Measurements from ENCODE around the gene SSTR4. TPM values are rescaled to one million over a fixed set of nuclear protein-coding genes. Genes with fewer than 3 reads are reported as not detected.

Gene SSTR4
- total and polyA plus RNA-seq, 2 donors (not counting 1 experiment from before 2014, with no cell fraction given): not detected

DNA sequence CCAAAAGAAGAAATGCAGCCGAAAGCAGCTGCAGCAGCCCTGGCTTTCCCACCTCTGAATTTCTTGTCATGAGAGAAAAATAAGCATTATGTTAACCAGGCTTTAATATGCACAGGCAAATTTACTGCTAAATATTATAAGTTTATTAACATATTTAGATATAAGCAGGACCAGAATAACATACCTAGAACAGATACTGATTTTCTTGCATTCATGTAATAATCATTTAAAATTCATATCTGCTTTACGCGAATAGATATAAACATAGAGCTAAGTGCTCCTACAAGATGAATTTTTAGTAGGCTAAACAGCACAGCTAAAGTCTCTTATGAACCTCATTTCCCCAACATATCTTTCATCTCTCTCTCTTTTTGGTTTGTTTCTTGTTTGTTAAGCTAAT, 36.3 kb downstream of the SSTR4 start:
- Histone ChIP-seq H3K79me2 (ENCODE audit: control insufficient read depth, insufficient read depth, low read length) (no peaks in the 10 kb centered on the region), H3K4me3 (replicated peaks in 1 of 4; ENCODE audit: control extremely low read depth in 1 of 4, insufficient read depth in 1 of 4, low read depth in 3 of 4, low read length in 4 of 4) (no peak overlapping the region), H3K9me3 (ENCODE audit: control insufficient read depth, insufficient read depth, low read depth, low read length) (no peaks in the 10 kb centered on the region), H3K27ac (ENCODE audit: insufficient read depth, low read length) (no peak overlapping the region), H3K4me2 (ENCODE audit: extremely low read depth, insufficient read depth, low read length) (no peak overlapping the region), H4K20me1 (ENCODE audit: control insufficient read depth, extremely low read depth, insufficient read depth, low read length) (no peaks in the 10 kb centered on the region), H3K9ac (ENCODE audit: insufficient read depth, low read length) (no peak overlapping the region), H3K27me3 (ENCODE audit: control insufficient read depth, insufficient read depth, low read length) (no peaks in the 10 kb centered on the region), H3K36me3 (ENCODE audit: control insufficient read depth, insufficient read depth, low read length) (no peaks in the 10 kb centered on the region), H2AFZ (ENCODE audit: low read length) (no peak overlapping the region), H3K4me1 (ENCODE audit: control insufficient read depth, extremely low read depth, insufficient read depth, low read length) (no peaks in the 10 kb centered on the region)
- TF ChIP-seq, protein P1, sequence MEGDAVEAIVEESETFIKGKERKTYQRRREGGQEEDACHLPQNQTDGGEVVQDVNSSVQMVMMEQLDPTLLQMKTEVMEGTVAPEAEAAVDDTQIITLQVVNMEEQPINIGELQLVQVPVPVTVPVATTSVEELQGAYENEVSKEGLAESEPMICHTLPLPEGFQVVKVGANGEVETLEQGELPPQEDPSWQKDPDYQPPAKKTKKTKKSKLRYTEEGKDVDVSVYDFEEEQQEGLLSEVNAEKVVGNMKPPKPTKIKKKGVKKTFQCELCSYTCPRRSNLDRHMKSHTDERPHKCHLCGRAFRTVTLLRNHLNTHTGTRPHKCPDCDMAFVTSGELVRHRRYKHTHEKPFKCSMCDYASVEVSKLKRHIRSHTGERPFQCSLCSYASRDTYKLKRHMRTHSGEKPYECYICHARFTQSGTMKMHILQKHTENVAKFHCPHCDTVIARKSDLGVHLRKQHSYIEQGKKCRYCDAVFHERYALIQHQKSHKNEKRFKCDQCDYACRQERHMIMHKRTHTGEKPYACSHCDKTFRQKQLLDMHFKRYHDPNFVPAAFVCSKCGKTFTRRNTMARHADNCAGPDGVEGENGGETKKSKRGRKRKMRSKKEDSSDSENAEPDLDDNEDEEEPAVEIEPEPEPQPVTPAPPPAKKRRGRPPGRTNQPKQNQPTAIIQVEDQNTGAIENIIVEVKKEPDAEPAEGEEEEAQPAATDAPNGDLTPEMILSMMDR (conservative IDR thresholded peaks at IDR 0.05 in 1 of 2, IDR thresholded peaks at IDR 0.05 in 1 of 2; ENCODE audit: low read depth in 1 of 2, low read length in 2 of 2): no peak
- no peak for TF ChIP-seq EZH2 (IDR thresholded peaks at IDR 0.05; ENCODE audit: low read length, missing control alignments)
- no peak for DNase-seq (ENCODE audit: low read depth in 2 of 2)

DNA sequence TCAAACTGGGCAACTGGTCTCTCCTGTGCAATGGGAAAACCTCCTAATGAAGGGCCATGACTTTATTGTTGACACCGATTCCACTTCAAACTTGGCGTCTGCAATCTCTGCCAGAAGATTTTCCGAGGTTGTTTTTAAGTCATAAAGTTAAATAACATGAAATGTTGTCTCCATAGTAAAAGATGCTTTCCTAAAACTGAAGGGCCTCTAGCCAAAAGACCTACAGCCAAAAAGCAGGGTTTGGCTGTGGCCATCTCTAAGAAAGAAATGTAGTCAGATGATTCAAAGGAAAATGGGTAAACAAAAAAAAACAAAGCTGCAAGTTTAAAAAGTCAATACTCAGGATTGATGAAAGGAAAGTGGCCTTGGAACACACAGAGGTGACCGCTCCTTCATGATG, 36.9 kb downstream of the SSTR4 start:
- no peak for DNase-seq (ENCODE audit: low read depth in 2 of 2)
- Histone ChIP-seq H3K27ac (ENCODE audit: insufficient read depth, low read length) (no peak overlapping the region), H3K9me3 (ENCODE audit: control insufficient read depth, insufficient read depth, low read depth, low read length) (no peaks in the 10 kb centered on the region), H3K4me3 (replicated peaks in 1 of 4; ENCODE audit: control extremely low read depth in 1 of 4, insufficient read depth in 1 of 4, low read depth in 3 of 4, low read length in 4 of 4) (no peak overlapping the region), H3K4me2 (ENCODE audit: extremely low read depth, insufficient read depth, low read length) (no peak overlapping the region), H3K27me3 (ENCODE audit: control insufficient read depth, insufficient read depth, low read length) (no peaks in the 10 kb centered on the region), H3K79me2 (ENCODE audit: control insufficient read depth, insufficient read depth, low read length) (no peaks in the 10 kb centered on the region), H3K4me1 (ENCODE audit: control insufficient read depth, extremely low read depth, insufficient read depth, low read length) (no peaks in the 10 kb centered on the region), H3K9ac (ENCODE audit: insufficient read depth, low read length) (no peak overlapping the region), H4K20me1 (ENCODE audit: control insufficient read depth, extremely low read depth, insufficient read depth, low read length) (no peaks in the 10 kb centered on the region), H3K36me3 (ENCODE audit: control insufficient read depth, insufficient read depth, low read length) (no peaks in the 10 kb centered on the region), H2AFZ (ENCODE audit: low read length) (no peak overlapping the region)
- no peak for TF ChIP-seq EZH2 (IDR thresholded peaks at IDR 0.05; ENCODE audit: low read length, missing control alignments)
- TF ChIP-seq, protein P1 (conservative IDR thresholded peaks at IDR 0.05 in 1 of 2, IDR thresholded peaks at IDR 0.05 in 1 of 2; ENCODE audit: low read depth in 1 of 2, low read length in 2 of 2): no peak

DNA sequence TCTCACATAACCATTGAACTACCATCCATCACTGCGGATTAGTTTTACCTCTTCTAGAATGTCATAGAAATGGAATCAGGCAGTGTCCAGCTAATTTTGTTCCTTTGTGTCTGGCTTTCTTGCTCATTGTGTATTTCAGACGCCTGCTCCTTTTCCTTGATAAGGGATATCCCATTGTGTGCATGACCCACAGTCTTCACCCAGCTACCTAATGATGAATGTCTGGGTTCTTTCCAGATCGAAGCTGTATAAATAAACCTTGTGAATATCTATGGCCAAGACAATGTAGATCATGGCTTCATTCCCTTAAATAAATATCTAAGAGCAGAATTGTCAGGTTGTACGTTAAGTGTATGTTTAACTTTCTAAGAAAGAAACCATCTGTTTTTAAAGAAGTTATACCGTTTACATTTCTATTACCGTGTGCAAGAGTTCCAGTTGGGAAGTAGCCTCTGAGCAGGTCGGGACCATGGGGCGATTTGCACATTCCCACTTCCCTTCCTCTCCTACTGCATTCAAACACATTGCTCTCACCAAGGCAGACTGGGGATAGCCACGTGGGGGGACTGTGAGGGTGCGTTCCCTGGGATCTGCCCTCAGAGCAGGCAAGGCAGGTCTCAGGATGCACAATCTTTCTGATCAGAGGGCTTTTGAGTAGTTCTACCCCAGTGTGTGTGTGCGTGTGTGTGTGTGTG, 37.9 kb downstream of the SSTR4 start:
- peak in 1 of 2 donors; percentile 6 for DNase-seq (ENCODE audit: low read depth in 2 of 2)
- Histone ChIP-seq H3K79me2 (ENCODE audit: control insufficient read depth, insufficient read depth, low read length) (no peaks in the 10 kb centered on the region), H3K36me3 (ENCODE audit: control insufficient read depth, insufficient read depth, low read length) (no peaks in the 10 kb centered on the region), H3K4me1 (ENCODE audit: control insufficient read depth, extremely low read depth, insufficient read depth, low read length) (no peaks in the 10 kb centered on the region), H3K4me3 (replicated peaks in 1 of 4; ENCODE audit: control extremely low read depth in 1 of 4, insufficient read depth in 1 of 4, low read depth in 3 of 4, low read length in 4 of 4) (no peak overlapping the region), H3K27me3 (ENCODE audit: control insufficient read depth, insufficient read depth, low read length) (no peaks in the 10 kb centered on the region), H3K4me2 (ENCODE audit: extremely low read depth, insufficient read depth, low read length) (no peak overlapping the region), H3K27ac (ENCODE audit: insufficient read depth, low read length) (no peak overlapping the region), H3K9me3 (ENCODE audit: control insufficient read depth, insufficient read depth, low read depth, low read length) (no peaks in the 10 kb centered on the region), H4K20me1 (ENCODE audit: control insufficient read depth, extremely low read depth, insufficient read depth, low read length) (no peaks in the 10 kb centered on the region), H2AFZ (ENCODE audit: low read length) (no peak overlapping the region), H3K9ac (ENCODE audit: insufficient read depth, low read length) (no peak overlapping the region)
- no peak for TF ChIP-seq EZH2 (IDR thresholded peaks at IDR 0.05; ENCODE audit: low read length, missing control alignments)
- TF ChIP-seq, protein P1 (conservative IDR thresholded peaks at IDR 0.05 in 1 of 2, IDR thresholded peaks at IDR 0.05 in 1 of 2; ENCODE audit: low read depth in 1 of 2, low read length in 2 of 2): no peak
